DOHH2 (cell line): Measurements from ENCODE around the gene IGSF3.
"Not testable (repeated sequence)": the region's sequence is repeated elsewhere in the genome, so short reads cannot be mapped to it uniquely, and the experiment has no call there.

ENCODE experiments used
- H3F3A ChIP-seq: fragments of 200-600 bp; sonication (generic), shearing (Covaris generic); 2 replicates; pipeline ENCODE4 v1.6.0; 2016; ENCODE audit warnings: antibody characterized with exemption, mild to moderate bottlenecking; ENCODE audit not compliant: control insufficient read depth, insufficient read depth
- H3K27ac ChIP-seq: fragments of 200-600 bp; sonication (generic); 2 replicates; pipeline ENCODE4 v1.5.1; 2014; ENCODE audit warnings: low read depth, mild to moderate bottlenecking, low read length, moderate library complexity
- H3K27me3 ChIP-seq: fragments of 200-600 bp; sonication (generic); 2 replicates; pipeline ENCODE4 v1.6.1; 2014; ENCODE audit warnings: mild to moderate bottlenecking, low read length, mixed read lengths; ENCODE audit not compliant: control insufficient read depth
- H3K36me3 ChIP-seq: fragments of 200-600 bp; sonication (generic); 2 replicates; pipeline ENCODE4 v1.6.1; 2014; ENCODE audit warnings: mild to moderate bottlenecking, low read length, moderate library complexity, mixed read lengths; ENCODE audit not compliant: control insufficient read depth
- H3K4me1 ChIP-seq: fragments of 200-600 bp; sonication (generic); 2 replicates; pipeline ENCODE4 v1.6.1; 2014; ENCODE audit warnings: mild to moderate bottlenecking, low read length, mixed read lengths; ENCODE audit not compliant: control insufficient read depth
- H3K4me2 ChIP-seq: fragments of 200-600 bp; sonication (generic); 2 replicates; pipeline ENCODE4 v1.6.0; 2014; ENCODE audit warnings: mild to moderate bottlenecking, low read length, moderate library complexity
- H3K4me3 ChIP-seq: fragments of 200-600 bp; sonication (generic); 2 replicates; pipeline ENCODE4 v1.5.1; 2014; ENCODE audit warnings: mild to moderate bottlenecking, low read length, mixed read lengths
- H3K79me2 ChIP-seq: fragments of 200-600 bp; sonication (generic); 2 replicates; pipeline ENCODE4 v1.6.1; 2014; ENCODE audit warnings: mild to moderate bottlenecking, low read length, mixed read lengths; ENCODE audit not compliant: control insufficient read depth
- H3K9me2 ChIP-seq: fragments of 200-600 bp; sonication (generic); replicated peaks from 2 replicates; pipeline ENCODE4 v1.6.1; 2014; ENCODE audit warnings: mild to moderate bottlenecking, low read length, mixed read lengths; ENCODE audit not compliant: control insufficient read depth
- H3K9me3 ChIP-seq: fragments of 200-600 bp; sonication (generic); 2 replicates; pipeline ENCODE4 v1.6.1; 2014; ENCODE audit warnings: antibody characterized with exemption, low read length, mixed read lengths; ENCODE audit not compliant: control insufficient read depth, insufficient read depth
- H4K20me1 ChIP-seq: fragments of 200-600 bp; sonication (generic); 2 replicates; pipeline ENCODE4 v1.6.0; 2014; ENCODE audit warnings: low read depth, mild to moderate bottlenecking, antibody characterized with exemption, low read length, moderate library complexity; ENCODE audit not compliant: control insufficient read depth, insufficient read depth

Gene IGSF3

DNA sequence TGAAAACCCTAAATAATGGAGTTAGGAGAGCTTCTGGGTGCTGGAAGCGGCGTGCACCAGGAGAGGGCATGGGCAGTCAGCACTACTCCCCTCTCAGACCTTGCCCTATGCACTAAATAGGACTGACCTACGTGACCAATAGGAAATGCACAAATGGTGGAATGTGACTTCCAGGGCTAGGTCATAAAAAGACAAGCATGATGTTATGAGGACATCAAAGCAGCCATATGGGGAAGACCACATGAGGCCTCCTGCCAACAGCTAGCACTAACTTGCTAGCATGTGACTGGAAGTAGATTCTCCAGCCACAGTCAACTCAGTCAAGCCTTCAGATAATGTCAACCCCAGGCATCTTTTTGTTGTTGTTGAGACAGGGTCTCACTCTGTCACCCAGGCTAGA is 47.1 kb downstream of the IGSF3 start:
- not testable (repeated sequence) for H3K27ac ChIP-seq, H3K36me3 ChIP-seq, H3K79me2 ChIP-seq, H3K27me3 ChIP-seq, H3F3A ChIP-seq, H3K4me1 ChIP-seq, H3K9me3 ChIP-seq, H3K9me2 ChIP-seq, H4K20me1 ChIP-seq, H3K4me3 ChIP-seq, H3K4me2 ChIP-seq

DNA sequence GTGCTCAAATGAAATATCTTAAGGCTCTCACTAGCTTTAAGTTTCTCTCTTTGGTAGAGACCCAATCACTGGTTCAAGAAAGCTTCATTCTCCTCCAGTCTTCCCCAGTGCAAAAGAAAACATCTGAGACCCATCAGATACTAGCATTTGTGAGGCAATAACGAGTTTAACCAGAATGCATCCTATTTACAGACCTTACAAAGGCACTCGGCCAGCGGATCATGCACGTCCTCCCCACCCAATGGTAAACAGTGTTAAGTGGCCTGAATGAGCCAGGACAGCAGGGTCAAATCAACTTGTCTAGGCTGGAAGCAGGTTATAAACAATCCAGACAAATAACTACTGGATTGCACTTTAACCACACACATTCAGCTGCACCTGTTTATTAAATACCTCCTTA is 48.4 kb downstream of the IGSF3 start:
- H3K79me2 ChIP-seq, H4K20me1 ChIP-seq, H3K4me3 ChIP-seq, H3K9me2 ChIP-seq, H3F3A ChIP-seq, H3K27ac ChIP-seq, H3K36me3 ChIP-seq, H3K27me3 ChIP-seq, H3K4me1 ChIP-seq, H3K4me2 ChIP-seq, H3K9me3 ChIP-seq: not testable (repeated sequence)

DNA sequence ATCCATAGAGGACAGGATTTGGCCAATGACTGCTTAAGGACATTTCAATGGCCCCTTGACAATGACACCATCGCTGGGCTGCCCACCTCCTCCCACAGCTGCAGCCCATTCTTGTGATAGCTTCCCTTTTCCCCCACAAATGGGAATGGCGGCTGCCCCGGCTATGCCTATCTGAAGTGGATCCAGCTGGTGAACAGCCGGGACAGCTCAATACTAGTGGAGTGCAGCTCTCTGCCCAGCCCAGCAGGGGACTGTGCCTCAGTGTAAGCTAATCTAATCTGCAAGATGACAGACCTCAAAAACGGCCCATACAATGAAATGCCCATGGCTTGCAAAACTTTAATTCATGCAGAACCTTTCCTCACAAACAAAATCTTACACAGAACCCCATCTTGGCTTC is 49.7 kb downstream of the IGSF3 start:
- H3K4me1 ChIP-seq, H3K79me2 ChIP-seq, H3K9me3 ChIP-seq, H3F3A ChIP-seq, H3K4me3 ChIP-seq, H3K36me3 ChIP-seq, H3K27ac ChIP-seq, H3K27me3 ChIP-seq, H3K4me2 ChIP-seq, H4K20me1 ChIP-seq, H3K9me2 ChIP-seq: not testable (repeated sequence)

DNA sequence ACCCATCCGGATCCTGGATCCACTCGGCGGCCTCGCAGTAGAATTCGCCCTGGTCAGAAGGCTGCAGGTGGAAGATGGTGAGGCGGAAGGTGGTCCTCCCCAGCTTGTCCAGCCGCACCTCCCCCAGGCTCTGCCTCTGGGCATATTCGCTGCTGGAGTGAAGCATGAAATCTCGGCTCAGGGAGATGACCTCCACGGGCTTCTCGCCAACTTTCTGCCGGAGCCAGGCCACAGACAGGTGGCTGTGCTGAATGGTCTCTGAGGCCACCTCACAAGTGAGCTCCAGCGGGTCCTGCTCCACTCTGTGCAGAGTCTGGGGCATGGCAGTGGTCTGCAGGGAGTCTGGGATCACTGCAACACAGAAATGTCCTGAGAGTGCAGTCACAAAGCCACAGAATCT is 53.7 kb downstream of the IGSF3 start:
- H3K9me2 ChIP-seq, H3K4me2 ChIP-seq, H3K36me3 ChIP-seq: not testable (repeated sequence)

DNA sequence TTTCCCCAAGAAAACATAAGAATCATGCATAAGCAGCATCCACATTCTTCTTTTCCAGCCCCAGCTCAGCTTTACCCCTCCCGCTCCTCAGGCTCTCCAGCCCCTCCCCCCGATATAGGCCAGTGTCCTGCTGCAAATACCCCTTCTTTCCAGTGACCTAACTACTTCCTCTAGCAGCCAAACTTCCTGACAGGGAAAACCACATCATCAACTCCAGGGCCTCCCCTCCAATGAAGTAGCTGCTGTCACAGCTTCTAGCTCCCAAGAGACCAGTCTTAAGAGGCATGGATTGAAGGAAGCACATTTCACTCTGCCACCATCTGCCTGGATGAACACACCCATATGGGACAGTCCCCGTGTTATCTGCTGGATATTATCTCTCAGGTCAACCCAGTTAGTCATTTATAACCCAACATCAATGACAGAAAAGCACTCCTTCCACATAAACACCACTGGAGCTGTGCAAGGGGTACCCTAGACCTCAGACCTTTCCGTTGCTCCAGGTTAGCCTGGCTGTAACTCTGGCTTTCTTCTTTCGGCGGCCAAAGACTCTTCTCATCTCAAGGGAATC is 57.6 kb downstream of the IGSF3 start:
- not testable (repeated sequence) for H3K36me3 ChIP-seq, H3K4me3 ChIP-seq, H3K9me3 ChIP-seq, H3K27me3 ChIP-seq, H3K4me1 ChIP-seq, H3K27ac ChIP-seq, H3K79me2 ChIP-seq, H3K9me2 ChIP-seq, H3K4me2 ChIP-seq, H3F3A ChIP-seq, H4K20me1 ChIP-seq

More for the DNA sequence above, 53.7 kb downstream of the IGSF3 start:
- not testable (repeated sequence) for H3K27me3 ChIP-seq, H3K4me1 ChIP-seq, H3F3A ChIP-seq, H3K27ac ChIP-seq, H3K4me3 ChIP-seq, H3K79me2 ChIP-seq, H4K20me1 ChIP-seq, H3K9me3 ChIP-seq

DNA sequence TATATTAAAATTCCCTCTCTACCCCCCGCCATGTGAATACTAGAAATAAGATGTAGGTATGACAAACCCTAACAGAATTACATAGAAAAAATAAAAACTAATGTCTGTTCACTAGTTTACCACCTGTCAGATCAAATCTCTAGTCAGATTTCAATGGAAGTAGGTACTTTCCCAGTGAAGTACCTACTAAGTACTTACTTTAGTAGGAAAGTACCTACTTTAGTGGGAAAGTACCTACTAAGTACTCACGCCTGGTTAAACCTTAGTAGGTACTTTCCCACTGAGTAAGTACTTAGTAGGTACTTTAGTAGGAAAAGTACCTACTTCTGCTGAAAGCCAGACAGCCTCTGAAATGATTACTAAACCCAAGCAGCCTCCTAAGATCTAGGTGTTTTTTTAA is 58.7 kb downstream of the IGSF3 start:
- not testable (repeated sequence) for H3K36me3 ChIP-seq, H4K20me1 ChIP-seq, H3K27me3 ChIP-seq, H3K27ac ChIP-seq, H3K79me2 ChIP-seq, H3K9me2 ChIP-seq, H3K4me3 ChIP-seq, H3K4me1 ChIP-seq, H3K9me3 ChIP-seq, H3K4me2 ChIP-seq, H3F3A ChIP-seq

DNA sequence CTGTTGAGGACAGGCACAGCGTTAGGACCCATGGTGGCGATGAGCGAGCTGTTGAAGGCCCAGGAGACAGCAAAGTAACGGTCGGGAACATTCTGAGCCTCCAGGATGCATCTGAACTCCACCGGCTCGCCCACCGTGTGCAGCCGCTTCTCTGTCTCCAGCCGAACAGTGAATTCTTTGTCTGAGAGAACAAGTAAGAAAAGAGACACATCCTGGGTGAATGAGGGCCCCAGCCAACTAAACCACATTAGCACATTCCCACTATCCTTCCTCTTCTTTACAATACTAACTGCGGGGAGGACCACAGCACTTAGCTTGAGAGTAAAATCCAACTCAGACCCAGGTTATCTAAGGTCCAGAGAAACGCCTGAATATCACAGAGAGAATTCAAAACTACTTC is 59.4 kb downstream of the IGSF3 start:
- not testable (repeated sequence) for H3K9me3 ChIP-seq, H3K4me1 ChIP-seq, H4K20me1 ChIP-seq, H3K79me2 ChIP-seq, H3K27ac ChIP-seq, H3F3A ChIP-seq, H3K4me2 ChIP-seq, H3K27me3 ChIP-seq, H3K36me3 ChIP-seq, H3K4me3 ChIP-seq, H3K9me2 ChIP-seq

DNA sequence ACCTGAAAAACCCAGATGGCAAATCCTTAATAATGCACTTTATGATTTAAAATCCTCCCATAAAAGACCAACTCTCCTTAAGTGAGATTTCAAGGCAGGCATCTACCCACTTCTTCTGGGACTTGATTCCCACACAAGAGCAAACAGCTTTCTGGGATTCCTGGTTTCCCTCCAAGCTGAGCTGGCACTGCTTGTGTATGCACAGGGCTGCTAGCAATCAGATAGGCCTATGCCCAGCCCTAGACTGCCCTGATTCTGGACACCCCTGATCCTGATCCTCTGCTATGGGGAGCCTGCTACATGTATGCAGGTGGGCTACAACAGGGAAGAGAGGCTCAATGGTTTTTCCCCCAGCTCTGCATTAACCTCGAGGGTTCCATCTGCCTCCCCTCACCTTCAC is 60.1 kb downstream of the IGSF3 start:
- H3F3A ChIP-seq, H3K79me2 ChIP-seq, H3K27me3 ChIP-seq, H4K20me1 ChIP-seq, H3K36me3 ChIP-seq, H3K9me2 ChIP-seq, H3K27ac ChIP-seq, H3K4me1 ChIP-seq, H3K4me3 ChIP-seq, H3K9me3 ChIP-seq, H3K4me2 ChIP-seq: not testable (repeated sequence)
